ENCODE data around the gene SASH1.

DNA sequence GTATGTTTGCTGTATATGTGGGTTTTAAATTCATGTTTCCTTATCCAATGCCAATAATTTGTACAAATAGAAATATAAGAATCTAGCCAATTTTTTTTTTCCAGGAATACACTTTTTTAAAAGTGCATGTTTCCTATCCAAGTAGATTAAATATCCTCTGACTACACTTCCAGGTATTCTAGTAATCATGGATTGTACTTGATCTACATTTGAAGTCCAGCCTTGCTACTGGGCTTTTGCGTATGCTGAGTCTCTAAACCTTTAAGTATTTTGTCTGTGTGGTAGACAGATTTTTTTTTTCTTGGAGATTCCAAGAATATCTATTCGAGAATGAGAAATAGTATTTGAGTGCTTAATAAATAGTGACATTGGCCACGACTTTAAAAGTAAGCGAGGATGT lies 188.3 kb downstream of the SASH1 start:
- TF ChIP-seq, protein P1, sequence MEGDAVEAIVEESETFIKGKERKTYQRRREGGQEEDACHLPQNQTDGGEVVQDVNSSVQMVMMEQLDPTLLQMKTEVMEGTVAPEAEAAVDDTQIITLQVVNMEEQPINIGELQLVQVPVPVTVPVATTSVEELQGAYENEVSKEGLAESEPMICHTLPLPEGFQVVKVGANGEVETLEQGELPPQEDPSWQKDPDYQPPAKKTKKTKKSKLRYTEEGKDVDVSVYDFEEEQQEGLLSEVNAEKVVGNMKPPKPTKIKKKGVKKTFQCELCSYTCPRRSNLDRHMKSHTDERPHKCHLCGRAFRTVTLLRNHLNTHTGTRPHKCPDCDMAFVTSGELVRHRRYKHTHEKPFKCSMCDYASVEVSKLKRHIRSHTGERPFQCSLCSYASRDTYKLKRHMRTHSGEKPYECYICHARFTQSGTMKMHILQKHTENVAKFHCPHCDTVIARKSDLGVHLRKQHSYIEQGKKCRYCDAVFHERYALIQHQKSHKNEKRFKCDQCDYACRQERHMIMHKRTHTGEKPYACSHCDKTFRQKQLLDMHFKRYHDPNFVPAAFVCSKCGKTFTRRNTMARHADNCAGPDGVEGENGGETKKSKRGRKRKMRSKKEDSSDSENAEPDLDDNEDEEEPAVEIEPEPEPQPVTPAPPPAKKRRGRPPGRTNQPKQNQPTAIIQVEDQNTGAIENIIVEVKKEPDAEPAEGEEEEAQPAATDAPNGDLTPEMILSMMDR (IDR thresholded peaks at IDR 0.05; ENCODE audit: insufficient read depth, low read length, poor library complexity, severe bottlenecking) = no peak
- TF ChIP-seq EZH2phosphoT487 (conservative IDR thresholded peaks at IDR 0.05; ENCODE audit: low read length) = no peak

Measured in SU-DHL-6 (cell line).